Activated naive CD8-positive, alpha-beta T cell treated with anti-CD3 and anti-CD28 coated beads, Interleukin-2, amount 10 ng/mL, durations not matched to agents 7 days and 5 days (primary cell): ENCODE results near the gene TBC1D19. TPM values are rescaled to one million over a fixed set of nuclear protein-coding genes. Genes with fewer than 3 reads are reported as not detected.

Experiments
- total RNA-seq, 2 experiments: library from RNA; stranded (reverse); gene quantifications; one replicate each; pipeline ENCODE4 v1.2.3, GENCODE V29; 2021

Gene TBC1D19
- total RNA-seq, 2 experiments from 2014 or later, result 6.5 to 7.0 TPM

Other genes with a start within 250 kb of the TBC1D19 start
- gene CCKAR, start 93.6 kb upstream of the TBC1D19 start, total RNA-seq, result not detected